Smooth muscle cell (in vitro differentiated cells): ENCODE measurements around the gene FN3K. TPM values are rescaled to one million over a fixed set of nuclear protein-coding genes. Genes with fewer than 3 reads are reported as not detected.
"Not testable (repeated sequence)": the region's sequence is repeated elsewhere in the genome, so short reads cannot be mapped to it uniquely, and the experiment has no call there.

ENCODE experiments used
- DNase-seq: peaks from one replicate; lab custom pipeline; 2025; ENCODE audit not compliant: unreplicated experiment; lab: John Stamatoyannopoulos, UW
- H2AFZ ChIP-seq: fragments of 200-600 bp; sonication (generic); 2 replicates; pipeline ENCODE4 v1.6.0; 2016; ENCODE audit warnings: antibody characterized with exemption, low read depth, mild to moderate bottlenecking
- H3F3A ChIP-seq: fragments of 200-600 bp; sonication (generic); 2 replicates; pipeline ENCODE4 v1.6.0; 2017; ENCODE audit warnings: antibody characterized with exemption, low read depth
- H3K27ac ChIP-seq: fragments of 200-600 bp; sonication (generic); 2 replicates; pipeline ENCODE4 v1.5.1; 2016; ENCODE audit warnings: low read depth, mild to moderate bottlenecking
- H3K27me3 ChIP-seq: fragments of 200-600 bp; sonication (generic); 2 replicates; pipeline ENCODE4 v1.6.1; 2016; ENCODE audit warnings: low read depth, mild to moderate bottlenecking
- H3K36me3 ChIP-seq: fragments of 200-600 bp; sonication (generic); 2 replicates; pipeline ENCODE4 v1.5.1; 2016; ENCODE audit warnings: low read depth
- H3K4me1 ChIP-seq: fragments of 200-600 bp; sonication (generic); 2 replicates; pipeline ENCODE4 v1.5.1; 2016; ENCODE audit warnings: low read depth
- H3K4me2 ChIP-seq: fragments of 200-600 bp; sonication (generic); 2 replicates; pipeline ENCODE4 v1.6.0; 2016; ENCODE audit warnings: mild to moderate bottlenecking
- H3K4me3 ChIP-seq: fragments of 200-600 bp; sonication (generic); 2 replicates; pipeline ENCODE4 v1.5.1; 2016; ENCODE audit warnings: mild to moderate bottlenecking
- H3K79me2 ChIP-seq: fragments of 200-600 bp; sonication (generic); 2 replicates; pipeline ENCODE4 v1.6.0; 2016; ENCODE audit warnings: low read depth, mild to moderate bottlenecking
- H3K9ac ChIP-seq: fragments of 200-600 bp; sonication (generic); 2 replicates; pipeline ENCODE4 v1.6.0; 2016; ENCODE audit warnings: low read depth
- H3K9me3 ChIP-seq: fragments of 200-600 bp; sonication (generic); replicated peaks from 2 replicates; pipeline ENCODE4 v1.5.1; 2016; ENCODE audit warnings: low read depth
- H4K20me1 ChIP-seq: fragments of 200-600 bp; sonication (generic); 2 replicates; pipeline ENCODE4 v1.6.0; 2016; ENCODE audit warnings: low read depth
- WGBS: methylation state at CpG from one replicate; pipeline ENCODE4 v1.1.7; 2016; ENCODE audit warnings: low lambda C conversion rate; 5-methylcytosine and 5-hydroxymethylcytosine counted together
- polyA plus RNA-seq: library from polyadenylated mRNA; unstranded; fragments of >200 nt; fragmentation: Nextera tagmentation; extraction: Ambion mirVana; gene quantifications from 2 replicates; pipeline ENCODE4 v1.2.1, GENCODE V29; 2016
- total RNA-seq: library from RNA; depleted of rRNA; stranded (reverse); fragments of >200 nt; gene quantifications from 2 replicates; pipeline ENCODE4 v1.2.3, GENCODE V29; 2014
- TF ChIP-seq, protein P1 (sequence below): fragments of 200-600 bp; sonication (generic); IDR thresholded peaks from 2 replicates; pipeline ENCODE4 v1.5.1; 2017; ENCODE audit warnings: borderline replicate concordance, mild to moderate bottlenecking, antibody characterized with exemption; ENCODE audit not compliant: insufficient read depth, poor library complexity, severe bottlenecking

FN3K gene
- total and polyA plus RNA-seq, 2 experiments from 2014 or later = 0.94 to 1.2 TPM

DNA sequence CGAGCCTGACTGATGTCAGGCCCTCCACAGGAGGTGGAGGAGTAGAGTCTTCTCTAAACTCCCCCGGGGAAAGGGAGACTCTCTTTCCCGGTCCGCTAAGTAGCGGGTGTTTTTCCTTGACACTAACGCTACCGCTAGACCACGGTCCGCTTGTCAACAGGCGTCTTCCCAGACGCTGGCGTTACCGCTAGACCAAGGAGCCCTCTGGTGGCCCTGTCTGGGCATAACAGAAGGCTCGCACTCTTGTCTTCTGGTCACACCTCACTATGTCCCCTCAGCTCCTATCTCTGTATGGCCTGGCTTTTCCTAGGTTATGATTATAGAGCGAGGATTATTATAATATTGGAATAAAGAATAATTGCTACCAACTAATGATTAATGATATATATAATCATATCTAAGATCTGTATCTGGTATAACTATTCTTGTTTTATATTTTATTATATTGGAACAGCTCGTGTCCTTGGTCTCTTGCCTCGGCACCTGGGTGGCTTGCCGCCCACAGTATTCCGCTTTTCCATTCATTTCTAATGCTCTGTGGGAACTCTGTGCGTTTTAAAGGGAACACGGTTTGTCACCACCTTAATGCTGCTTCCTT lies 42.5 kb downstream of the FN3K start:
- H3K36me3 ChIP-seq, H3K9ac ChIP-seq, H3K27ac ChIP-seq, H3K79me2 ChIP-seq, H3K4me3 ChIP-seq, DNase-seq, H3K4me2 ChIP-seq, H4K20me1 ChIP-seq, H2AFZ ChIP-seq, H3F3A ChIP-seq, H3K4me1 ChIP-seq, H3K9me3 ChIP-seq, H3K27me3 ChIP-seq: not testable (repeated sequence)
- WGBS = 59% methylated on average over 17 of the region's 21 CpGs
- TF ChIP-seq, protein P1, sequence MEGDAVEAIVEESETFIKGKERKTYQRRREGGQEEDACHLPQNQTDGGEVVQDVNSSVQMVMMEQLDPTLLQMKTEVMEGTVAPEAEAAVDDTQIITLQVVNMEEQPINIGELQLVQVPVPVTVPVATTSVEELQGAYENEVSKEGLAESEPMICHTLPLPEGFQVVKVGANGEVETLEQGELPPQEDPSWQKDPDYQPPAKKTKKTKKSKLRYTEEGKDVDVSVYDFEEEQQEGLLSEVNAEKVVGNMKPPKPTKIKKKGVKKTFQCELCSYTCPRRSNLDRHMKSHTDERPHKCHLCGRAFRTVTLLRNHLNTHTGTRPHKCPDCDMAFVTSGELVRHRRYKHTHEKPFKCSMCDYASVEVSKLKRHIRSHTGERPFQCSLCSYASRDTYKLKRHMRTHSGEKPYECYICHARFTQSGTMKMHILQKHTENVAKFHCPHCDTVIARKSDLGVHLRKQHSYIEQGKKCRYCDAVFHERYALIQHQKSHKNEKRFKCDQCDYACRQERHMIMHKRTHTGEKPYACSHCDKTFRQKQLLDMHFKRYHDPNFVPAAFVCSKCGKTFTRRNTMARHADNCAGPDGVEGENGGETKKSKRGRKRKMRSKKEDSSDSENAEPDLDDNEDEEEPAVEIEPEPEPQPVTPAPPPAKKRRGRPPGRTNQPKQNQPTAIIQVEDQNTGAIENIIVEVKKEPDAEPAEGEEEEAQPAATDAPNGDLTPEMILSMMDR = peak; percentile 34

DNA sequence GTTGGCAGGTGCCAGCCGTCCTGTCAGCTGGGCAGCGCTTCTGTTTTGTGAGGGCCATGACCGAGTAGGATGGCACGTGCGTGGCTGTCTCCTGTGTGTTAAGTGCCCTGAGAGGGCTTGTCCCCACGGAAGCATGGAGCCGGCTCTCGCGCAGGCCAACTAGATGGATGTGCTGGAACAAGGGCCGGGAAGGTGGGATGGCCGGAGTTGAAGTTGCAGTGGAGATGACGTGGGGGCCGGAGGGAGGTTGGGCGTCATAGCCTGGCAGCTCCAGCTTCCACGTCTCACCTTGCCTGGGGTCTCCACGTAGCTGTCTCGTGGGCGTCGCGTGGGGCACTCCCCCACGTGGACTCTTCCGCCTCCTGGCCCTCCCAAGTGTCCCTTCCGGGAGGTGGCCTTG lies 44.1 kb downstream of the FN3K start:
- H2AFZ ChIP-seq = no peak overlapping the region
- no peak overlapping the region for H3K9ac ChIP-seq
- H3K36me3 ChIP-seq = no peaks in the 10 kb centered on the region
- WGBS = 98% methylated on average over 16 of the region's 23 CpGs
- no peaks in the 10 kb centered on the region for H3K9me3 ChIP-seq
- no peaks in the 10 kb centered on the region for H3K27me3 ChIP-seq
- TF ChIP-seq, protein P1 = no peak
- H3K79me2 ChIP-seq = no peaks in the 10 kb centered on the region
- no peak overlapping the region for H3K4me3 ChIP-seq
- no peaks in the 10 kb centered on the region for H3K4me1 ChIP-seq
- peaks cover 4% of the 10 kb centered on the region for H4K20me1 ChIP-seq
- no peak overlapping the region for H3K4me2 ChIP-seq
- no peak for DNase-seq
- H3F3A ChIP-seq = no peaks in the 10 kb centered on the region
- H3K27ac ChIP-seq = no peak overlapping the region

DNA sequence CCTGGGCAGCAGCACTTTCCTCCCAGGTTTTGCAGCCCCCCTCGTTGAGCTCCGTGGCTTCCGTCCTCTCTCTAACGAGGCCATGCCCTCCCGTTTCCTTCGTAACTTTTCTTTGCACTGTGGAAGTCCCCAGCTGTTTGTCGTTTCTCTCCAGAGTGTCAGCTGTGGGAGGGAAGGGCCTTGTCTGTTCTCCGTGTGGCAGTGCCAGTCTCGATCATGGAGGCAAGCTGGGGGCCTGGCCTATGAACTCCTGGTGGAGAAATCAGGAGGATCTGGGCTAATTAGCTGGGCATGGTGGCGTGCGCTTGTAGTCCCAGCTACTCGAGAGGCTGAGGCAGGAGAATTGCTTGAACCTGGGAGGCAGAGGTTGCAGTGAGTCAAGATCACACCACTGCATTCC lies 44.8 kb downstream of the FN3K start:
- no peaks in the 10 kb centered on the region for H3K27me3 ChIP-seq
- H2AFZ ChIP-seq = no peak overlapping the region
- H3K4me2 ChIP-seq = no peak overlapping the region
- no peak overlapping the region for H3K4me3 ChIP-seq
- peaks cover 3% of the 10 kb centered on the region for H4K20me1 ChIP-seq
- no peaks in the 10 kb centered on the region for H3K9me3 ChIP-seq
- no peaks in the 10 kb centered on the region for H3K36me3 ChIP-seq
- DNase-seq = no peak
- no peaks in the 10 kb centered on the region for H3K4me1 ChIP-seq
- WGBS = 82% methylated on average over 12 of the region's 12 CpGs
- TF ChIP-seq, protein P1 = no peak
- H3K27ac ChIP-seq = no peak overlapping the region
- H3K79me2 ChIP-seq = no peaks in the 10 kb centered on the region
- H3F3A ChIP-seq = no peaks in the 10 kb centered on the region
- H3K9ac ChIP-seq = no peak overlapping the region
